Stimulated activated CD8-positive, alpha-beta memory T cell treated with anti-CD3 and anti-CD28 coated beads, Interleukin-12 subunit alpha, Interleukin-12 subunit beta, amount 100 ng/mL, for 24 hours (primary cell): ENCODE measurements around the gene CARD11.

Experiments
- DNase-seq: peaks from one replicate; pipeline ENCODE4 v3.0.0-alpha.2; 2020; ENCODE audit errors: extremely low read depth

The CARD11 gene

GRCh38 chr7:2941216-2941859 is 102.3 kb downstream of the CARD11 start:
- no peak for DNase-seq

- no peak for DNase-seq
Observed at GRCh38 chr7:2940466-2940865, 103.2 kb downstream of the CARD11 start.

GRCh38 chr7:2939193-2939885 is 104.3 kb downstream of the CARD11 start:
- no peak for DNase-seq

- DNase-seq = no peak
Observed at GRCh38 chr7:2938514-2939192, 105.0 kb downstream of the CARD11 start.

GRCh38 chr7:2937701-2938513 is 105.8 kb downstream of the CARD11 start:
- DNase-seq = no peak

- no peak for DNase-seq
Observed at GRCh38 chr7:2936891-2937580, 106.6 kb downstream of the CARD11 start.

- DNase-seq = no peak
Observed at GRCh38 chr7:2936301-2936700, 107.4 kb downstream of the CARD11 start.

GRCh38 chr7:2934984-2935740 is 108.5 kb downstream of the CARD11 start:
- DNase-seq = no peak

- no peak for DNase-seq
Observed at GRCh38 chr7:2934211-2934731, 109.4 kb downstream of the CARD11 start.

- DNase-seq = no peak
Observed at GRCh38 chr7:2932402-2933251, 111.0 kb downstream of the CARD11 start.

GRCh38 chr7:2931034-2931415 is 112.6 kb downstream of the CARD11 start:
- no peak for DNase-seq

GRCh38 chr7:2930310-2931033 is 113.2 kb downstream of the CARD11 start:
- DNase-seq = no peak

- no peak for DNase-seq
Observed at GRCh38 chr7:2929321-2930201, 114.1 kb downstream of the CARD11 start.

GRCh38 chr7:2928613-2929311 is 114.9 kb downstream of the CARD11 start:
- DNase-seq = no peak

GRCh38 chr7:2928256-2928612 is 115.4 kb downstream of the CARD11 start:
- DNase-seq = no peak

- no peak for DNase-seq
Observed at GRCh38 chr7:2927592-2927991, 116.1 kb downstream of the CARD11 start.

- no peak for DNase-seq
Observed at GRCh38 chr7:2926896-2927405, 116.7 kb downstream of the CARD11 start.
